GM20000 (cell line): Measurements from ENCODE around the gene NKX3-2.

ENCODE experiments used
- DNase-seq: peaks from one replicate; pipeline ENCODE4 v3.0.0; 2012; ENCODE audit warnings: low spot score
- CTCF ChIP-seq: IDR thresholded peaks from 2 replicates; pipeline ENCODE4 v1.5.1; 2012; ENCODE audit warnings: mild to moderate bottlenecking, control low read depth; ENCODE audit errors: extremely low read depth, missing control alignments

The NKX3-2 gene

GRCh38 chr4:13516315-13516860 is 27.9 kb downstream of the NKX3-2 start:
- TF ChIP-seq CTCF = no peak
- DNase-seq = no peak

GRCh38 chr4:13515268-13515667 is 29.0 kb downstream of the NKX3-2 start:
- TF ChIP-seq CTCF = no peak

GRCh38 chr4:13514722-13515121 is 29.6 kb downstream of the NKX3-2 start:
- DNase-seq = no peak
- no peak for TF ChIP-seq CTCF

More at GRCh38 chr4:13515268-13515667, 29.0 kb downstream of the NKX3-2 start:
- DNase-seq = no peak

GRCh38 chr4:13511101-13511500 is 33.2 kb downstream of the NKX3-2 start:
- TF ChIP-seq CTCF = no peak
- no peak for DNase-seq

GRCh38 chr4:13509442-13509841 is 34.9 kb downstream of the NKX3-2 start:
- no peak for DNase-seq
- TF ChIP-seq CTCF = no peak

GRCh38 chr4:13504374-13504773 is 39.9 kb downstream of the NKX3-2 start:
- no peak for TF ChIP-seq CTCF

GRCh38 chr4:13498469-13498868 is 45.8 kb downstream of the NKX3-2 start:
- no peak for DNase-seq
- TF ChIP-seq CTCF = no peak

More at GRCh38 chr4:13504374-13504773, 39.9 kb downstream of the NKX3-2 start:
- DNase-seq = no peak

- DNase-seq = no peak
Measured at GRCh38 chr4:13496605-13497004, 47.7 kb downstream of the NKX3-2 start.

More at GRCh38 chr4:13496605-13497004, 47.7 kb downstream of the NKX3-2 start:
- no peak for TF ChIP-seq CTCF
